GM23248 (cell line): ENCODE results near the gene PDE6B. TPM values are rescaled to one million over a fixed set of nuclear protein-coding genes. Genes with fewer than 3 reads are reported as not detected.

ENCODE experiments used
- DNase-seq: peaks from one replicate; pipeline ENCODE4 v3.0.0-alpha.2; 2015
- H2AFZ ChIP-seq: fragments of 200-600 bp; sonication (generic); 2 replicates; pipeline ENCODE4 v1.6.1; 2016; ENCODE audit warnings: antibody characterized with exemption
- H3F3A ChIP-seq: fragments of 200-600 bp; sonication (generic); 2 replicates; pipeline ENCODE4 v1.6.1; 2016; ENCODE audit warnings: mild to moderate bottlenecking, antibody characterized with exemption, mixed run types; ENCODE audit not compliant: insufficient read depth
- H3K27ac ChIP-seq: fragments of 200-600 bp; sonication (generic); 2 replicates; pipeline ENCODE4 v1.5.1; 2016; ENCODE audit warnings: mild to moderate bottlenecking
- H3K27me3 ChIP-seq: fragments of 200-600 bp; sonication (generic); replicated peaks from 2 replicates; pipeline ENCODE4 v1.6.1; 2016; ENCODE audit warnings: mild to moderate bottlenecking; ENCODE audit not compliant: insufficient read depth
- H3K36me3 ChIP-seq: fragments of 200-600 bp; sonication (generic); 2 replicates; pipeline ENCODE4 v1.6.1; 2016; ENCODE audit warnings: low read depth, mild to moderate bottlenecking
- H3K4me1 ChIP-seq: fragments of 200-600 bp; sonication (generic); 2 replicates; pipeline ENCODE4 v1.6.1; 2016; ENCODE audit warnings: mild to moderate bottlenecking; ENCODE audit not compliant: insufficient read depth
- H3K4me2 ChIP-seq: fragments of 200-600 bp; sonication (generic); one replicate; pipeline ENCODE4 v1.6.1; 2016; ENCODE audit warnings: mild to moderate bottlenecking; ENCODE audit not compliant: unreplicated experiment
- H3K4me3 ChIP-seq: fragments of 200-600 bp; sonication (generic); 2 replicates; pipeline ENCODE4 v1.5.1; 2016; ENCODE audit warnings: mild to moderate bottlenecking
- H3K79me2 ChIP-seq: fragments of 200-600 bp; sonication (generic); 2 replicates; pipeline ENCODE4 v1.6.1; 2016; ENCODE audit warnings: mild to moderate bottlenecking; ENCODE audit not compliant: insufficient read depth
- H3K9ac ChIP-seq: fragments of 200-600 bp; sonication (generic); 2 replicates; pipeline ENCODE4 v1.6.1; 2016; ENCODE audit warnings: mild to moderate bottlenecking
- H3K9me2 ChIP-seq: fragments of 200-600 bp; sonication (generic); 2 replicates; pipeline ENCODE4 v1.6.1; 2016; ENCODE audit warnings: mixed run types, mild to moderate bottlenecking, moderate library complexity; ENCODE audit not compliant: insufficient read depth
- H3K9me3 ChIP-seq: fragments of 200-600 bp; sonication (generic); one replicate; pipeline ENCODE4 v1.6.1; 2017; ENCODE audit warnings: low read depth
- H4K20me1 ChIP-seq: fragments of 200-600 bp; sonication (generic); 2 replicates; pipeline ENCODE4 v1.6.0; 2016; ENCODE audit not compliant: insufficient read depth
- EZH2 ChIP-seq: fragments of 200-600 bp; sonication (generic); IDR thresholded peaks from 2 replicates; pipeline ENCODE4 v1.6.1; 2018; ENCODE audit warnings: antibody characterized with exemption, mild to moderate bottlenecking; ENCODE audit not compliant: insufficient read depth, poor library complexity, severe bottlenecking
- EZH2phosphoT487 ChIP-seq: fragments of 200-600 bp; sonication (generic); IDR thresholded peaks from 2 replicates; pipeline ENCODE4 v1.6.1; 2018; ENCODE audit warnings: antibody characterized with exemption, moderate library complexity, mild to moderate bottlenecking, low read depth; ENCODE audit not compliant: insufficient read depth
- WGBS, 2 experiments: methylation state at CpG; one replicate each; pipeline ENCODE4 v1.1.6; 2015 to 2017; ENCODE audit warnings: low lambda C conversion rate in 2 of 2, low coverage in 1 of 2; ENCODE audit errors: missing lambda C conversion rate in 2 of 2; 5-methylcytosine and 5-hydroxymethylcytosine counted together
- in situ Hi-C: fragments of 300-500 bp; cut with MboI; formaldehyde crosslinking; loops from 2 replicates; pipeline ENCODE4 v1.15.0; 2020
- polyA plus RNA-seq: library from polyadenylated mRNA; unstranded; fragments of >200 nt; fragmentation: Nextera tagmentation; extraction: Ambion mirVana; gene quantifications from 2 replicates; pipeline ENCODE4 v1.2.1, GENCODE V29; 2016
- total RNA-seq: library from RNA; depleted of rRNA; stranded (reverse); fragments of >200 nt; shearing (Covaris generic); gene quantifications from 2 replicates; pipeline ENCODE4 v1.2.3, GENCODE V29; 2014

PDE6B gene
- total and polyA plus RNA-seq, 2 experiments from 2014 or later, result 0.11 TPM; not detected in 1

- Histone ChIP-seq H3K4me3 (no peak overlapping the region), H3K27me3 (0 out of 2 replicates have a peak, but pooled peaks cover 8% of the 10 kb centered on the region), H3K4me1 (no peaks in the 10 kb centered on the region), H3K4me2 (no peak overlapping the region), H3K36me3 (no peaks in the 10 kb centered on the region), H3K9ac (no peak overlapping the region), H3K9me2 (no peaks in the 10 kb centered on the region), H3K9me3 (no peaks in the 10 kb centered on the region), H2AFZ (no peak overlapping the region), H3K27ac (no peak overlapping the region), H4K20me1 (no peaks in the 10 kb centered on the region), H3K79me2 (no peaks in the 10 kb centered on the region), H3F3A (no peaks in the 10 kb centered on the region)
- WGBS, 2 experiments, result 58 to 65% methylated on average over 25 to 26 of the region's 27 CpGs
- no peak for DNase-seq
- in situ Hi-C loops, result no loop called here
- TF ChIP-seq EZH2 (no peak), EZH2phosphoT487 (no peak)
Observed at GRCh38 chr4:628821-629635, 3.7 kb downstream of the PDE6B start.

- in situ Hi-C loops, result no loop called here
- 41 to 49% methylated on average over 7 to 9 of the region's 9 CpGs for WGBS, 2 experiments
- no peak for DNase-seq
- H3K4me3 ChIP-seq, result no peak overlapping the region
- no peaks in the 10 kb centered on the region for H4K20me1 ChIP-seq
- H3K4me1 ChIP-seq, result no peaks in the 10 kb centered on the region
- H3K36me3 ChIP-seq, result no peaks in the 10 kb centered on the region
- TF ChIP-seq EZH2 (no peak), EZH2phosphoT487 (no peak)
- H3K27ac ChIP-seq, result no peak overlapping the region
- H3K79me2 ChIP-seq, result no peaks in the 10 kb centered on the region
- H3K9me3 ChIP-seq, result no peaks in the 10 kb centered on the region
- 0 out of 2 replicates have a peak, but pooled peaks cover 8% of the 10 kb centered on the region for H3K27me3 ChIP-seq
- H2AFZ ChIP-seq, result no peak overlapping the region
- no peaks in the 10 kb centered on the region for H3F3A ChIP-seq
- no peak overlapping the region for H3K9ac ChIP-seq
- no peak overlapping the region for H3K4me2 ChIP-seq
- no peaks in the 10 kb centered on the region for H3K9me2 ChIP-seq
Observed at GRCh38 chr4:629636-629914, 4.2 kb downstream of the PDE6B start.

GRCh38 chr4:629915-630641 is 4.7 kb downstream of the PDE6B start:
- no peaks in the 10 kb centered on the region for H4K20me1 ChIP-seq
- H3F3A ChIP-seq, result no peaks in the 10 kb centered on the region
- H3K36me3 ChIP-seq, result no peaks in the 10 kb centered on the region
- H3K9ac ChIP-seq, result no peak overlapping the region
- WGBS, 2 experiments, result 48 to 50% methylated on average over 20 of the region's 20 CpGs
- no peaks in the 10 kb centered on the region for H3K79me2 ChIP-seq
- no peaks in the 10 kb centered on the region for H3K4me1 ChIP-seq
- TF ChIP-seq EZH2 (no peak), EZH2phosphoT487 (no peak)
- no peak overlapping the region for H3K4me3 ChIP-seq
- no peak for DNase-seq
- in situ Hi-C loops, result no loop called here
- H3K4me2 ChIP-seq, result no peak overlapping the region
- H3K27ac ChIP-seq, result no peak overlapping the region
- H3K9me3 ChIP-seq, result no peaks in the 10 kb centered on the region
- no peak overlapping the region for H2AFZ ChIP-seq
- H3K9me2 ChIP-seq, result no peaks in the 10 kb centered on the region
- H3K27me3 ChIP-seq, result 0 out of 2 replicates have a peak, but pooled peaks cover 8% of the 10 kb centered on the region

- Histone ChIP-seq H3K27ac (no peak overlapping the region), H3K9me2 (no peaks in the 10 kb centered on the region), H3K4me3 (no peak overlapping the region), H3F3A (no peaks in the 10 kb centered on the region), H3K4me1 (no peaks in the 10 kb centered on the region), H3K36me3 (no peaks in the 10 kb centered on the region), H3K9me3 (no peaks in the 10 kb centered on the region), H3K9ac (no peak overlapping the region), H3K4me2 (no peak overlapping the region), H3K79me2 (no peaks in the 10 kb centered on the region), H3K27me3 (0 out of 2 replicates have a peak, but pooled peaks cover 8% of the 10 kb centered on the region), H2AFZ (no peak overlapping the region), H4K20me1 (no peaks in the 10 kb centered on the region)
- in situ Hi-C loops, result no loop called here
- no peak for DNase-seq
- TF ChIP-seq EZH2 (no peak), EZH2phosphoT487 (no peak)
- whole genome bisulfite sequencing, 2 experiments, result 42 to 44% methylated on average over 9 of the region's 9 CpGs
Observed at GRCh38 chr4:630656-631055, 5.3 kb downstream of the PDE6B start.
